Upper lobe of left lung (tissue), 6 donors: ENCODE data around the gene MTMR2. TPM values are rescaled to one million over a fixed set of nuclear protein-coding genes. Genes with fewer than 3 reads are reported as not detected.

Source experiments
- small RNA-seq, 4 donors: library from RNA; depleted of rRNA; stranded (forward); fragments of <200 nt; gene quantifications; one replicate each; pipeline ENCODE3, GENCODE V24; 2016
- total RNA-seq, 6 donors: library from RNA; depleted of rRNA in 4 of 6; stranded (reverse); fragments of >200 nt in 4 of 6; gene quantifications; one replicate each; pipeline versions ENCODE4 v1.1.0 to v1.2.1, GENCODE V29; 2016 to 2021
- donor health status: DM: no; HTN: no; CAD: no; lungs with moderate emphysema.
- donor health status: DM: no; HTN: yes; CAD: no; lungs with severe emphysema.

The MTMR2 gene
- total RNA-seq, 6 donors from 2014 or later: 6.3 to 32.5 (median 25.0) TPM

Small RNAs within 50 kb of the gene (small RNA-seq; reads per million reads assigned to genes)
- gene RNA5SP345: 0 to 0.11 (median 0) reads per million in 4 donors

Other genes starting within 250 kb of the MTMR2 start
- 10 to 100 TPM; 16.2 to 82.8 (median 25.4) TPM for gene FAM76B, start 134.3 kb downstream of the MTMR2 start, total RNA-seq
- gene CEP57, start 133.6 kb downstream of the MTMR2 start, total RNA-seq: 10 to 100 TPM; 20.7 to 71.8 (median 37.9) TPM